ENCODE data around the gene PTPRM.

DNA sequence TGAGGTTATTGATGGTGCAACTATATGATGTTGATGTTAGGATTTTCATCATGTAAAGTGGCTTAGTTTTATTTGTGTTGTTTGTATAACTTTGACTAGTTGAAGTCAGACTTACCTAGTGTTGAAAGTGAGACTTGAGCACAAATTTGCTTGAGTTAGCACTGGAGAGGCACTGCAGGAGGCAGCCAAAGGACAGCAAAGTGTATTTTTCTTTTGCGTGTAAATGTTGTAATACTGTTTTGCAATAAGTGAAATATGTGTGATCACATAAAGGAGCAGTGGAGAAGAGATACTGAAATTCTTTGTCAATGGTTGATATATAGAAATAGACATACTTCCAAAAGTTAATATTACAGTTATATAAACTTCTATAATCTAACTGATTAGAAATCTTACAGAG is 710.2 kb downstream of the PTPRM start:
- TF ChIP-seq, protein P1, sequence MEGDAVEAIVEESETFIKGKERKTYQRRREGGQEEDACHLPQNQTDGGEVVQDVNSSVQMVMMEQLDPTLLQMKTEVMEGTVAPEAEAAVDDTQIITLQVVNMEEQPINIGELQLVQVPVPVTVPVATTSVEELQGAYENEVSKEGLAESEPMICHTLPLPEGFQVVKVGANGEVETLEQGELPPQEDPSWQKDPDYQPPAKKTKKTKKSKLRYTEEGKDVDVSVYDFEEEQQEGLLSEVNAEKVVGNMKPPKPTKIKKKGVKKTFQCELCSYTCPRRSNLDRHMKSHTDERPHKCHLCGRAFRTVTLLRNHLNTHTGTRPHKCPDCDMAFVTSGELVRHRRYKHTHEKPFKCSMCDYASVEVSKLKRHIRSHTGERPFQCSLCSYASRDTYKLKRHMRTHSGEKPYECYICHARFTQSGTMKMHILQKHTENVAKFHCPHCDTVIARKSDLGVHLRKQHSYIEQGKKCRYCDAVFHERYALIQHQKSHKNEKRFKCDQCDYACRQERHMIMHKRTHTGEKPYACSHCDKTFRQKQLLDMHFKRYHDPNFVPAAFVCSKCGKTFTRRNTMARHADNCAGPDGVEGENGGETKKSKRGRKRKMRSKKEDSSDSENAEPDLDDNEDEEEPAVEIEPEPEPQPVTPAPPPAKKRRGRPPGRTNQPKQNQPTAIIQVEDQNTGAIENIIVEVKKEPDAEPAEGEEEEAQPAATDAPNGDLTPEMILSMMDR (IDR thresholded peaks at IDR 0.05), result no peak
- no peak for TF ChIP-seq POLR2A (IDR thresholded peaks at IDR 0.05)

Data from ovary (tissue), 3 donors.